GM19351 (cell line): ENCODE results near the gene RAMAC.
"Not testable (repeated sequence)": the region's sequence is repeated elsewhere in the genome, so short reads cannot be mapped to it uniquely, and the experiment has no call there.

Experiments used
- ATAC-seq: cut with Tn5 transposase; IDR thresholded peaks from one replicate; pipeline ENCODE4 v1.9.1; 2021; ENCODE audit warnings: mild to moderate bottlenecking, moderate library complexity; ENCODE audit not compliant: unreplicated experiment

RAMAC gene

GRCh38 chr15:82985688-82986441 is at the start of gene RAMAC:
RAMAC (plus strand) TSS chr15:82986210; CDS start chr15:82989019, 2,809 bp downstream.
- ATAC-seq = peak; percentile 97

DNA sequence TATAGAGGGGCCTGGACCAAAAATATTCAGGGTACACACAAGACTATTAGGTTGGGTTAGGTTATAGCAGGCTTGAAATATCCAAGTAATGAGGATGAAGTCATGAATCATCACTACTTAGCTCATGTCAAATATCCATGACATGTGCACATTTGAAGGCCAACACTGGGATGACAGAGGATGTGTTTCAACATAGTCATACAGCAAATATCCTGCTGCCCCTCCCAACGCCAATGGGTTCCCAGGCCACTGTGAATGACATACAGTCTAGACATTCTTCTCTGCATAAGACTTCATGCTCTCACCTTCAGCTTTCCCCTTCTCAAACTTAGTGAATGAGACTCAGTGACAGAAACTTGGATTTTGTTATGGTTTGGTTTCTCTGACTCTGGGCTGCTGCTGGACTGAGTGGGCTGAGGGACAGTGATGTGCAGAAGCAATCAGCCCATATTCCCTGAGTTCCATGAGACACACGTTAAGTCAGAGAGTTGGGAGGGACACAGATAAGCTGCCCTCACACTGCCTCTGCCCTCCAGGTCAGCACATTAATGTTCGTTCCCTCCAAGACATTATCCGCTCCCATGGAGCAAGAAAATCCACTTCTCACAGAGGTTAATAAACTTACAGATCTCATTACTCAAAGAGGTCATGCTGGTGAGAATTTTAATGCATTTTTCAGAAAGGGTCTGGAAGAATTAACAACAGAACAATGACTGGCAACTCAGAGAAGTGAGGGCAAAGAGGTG is 48.9 kb upstream of the RAMAC start:
- no peak for ATAC-seq

DNA sequence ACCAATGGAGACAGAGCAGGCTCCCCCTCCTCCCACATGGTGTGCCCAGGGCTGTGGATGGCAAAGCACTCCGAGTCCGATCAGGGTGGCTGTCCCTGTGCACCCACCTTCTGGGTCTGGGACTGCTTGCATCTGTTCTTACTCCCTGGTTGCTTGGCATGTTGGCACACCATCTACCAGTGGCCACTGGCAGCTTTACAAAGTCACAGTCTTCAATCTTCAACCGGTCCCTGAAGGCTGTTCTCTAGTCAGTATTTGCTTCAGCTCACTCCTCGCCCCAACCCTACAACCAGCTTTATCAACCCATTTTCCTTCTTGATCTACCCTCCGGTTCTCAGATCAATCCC is 48.3 kb upstream of the RAMAC start:
- no peak for ATAC-seq

- ATAC-seq = not testable (repeated sequence)
Observed at GRCh38 chr15:82939678-82940077, 46.3 kb upstream of the RAMAC start.

DNA sequence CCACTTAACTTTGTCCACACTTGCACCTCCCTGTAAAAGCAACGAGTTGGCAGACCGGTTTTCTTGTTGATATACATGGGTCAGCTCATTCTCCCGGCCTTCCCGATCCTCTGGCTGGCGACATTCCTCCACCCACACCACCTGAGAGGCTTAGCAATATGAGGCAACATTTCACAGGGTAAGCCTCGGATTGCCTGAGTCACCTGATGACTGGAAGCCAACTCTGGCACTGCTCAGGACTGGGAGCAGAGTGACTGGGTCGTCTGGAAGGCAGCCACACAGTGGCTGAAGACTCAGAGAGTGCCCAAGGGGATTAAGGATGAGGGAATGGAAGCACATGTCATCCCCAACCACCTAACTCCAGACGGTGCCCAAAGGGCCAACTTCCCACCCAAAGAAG is 43.3 kb upstream of the RAMAC start:
- ATAC-seq = no peak

GRCh38 chr15:82943176-82943575 is 42.8 kb upstream of the RAMAC start:
- ATAC-seq = no peak

DNA sequence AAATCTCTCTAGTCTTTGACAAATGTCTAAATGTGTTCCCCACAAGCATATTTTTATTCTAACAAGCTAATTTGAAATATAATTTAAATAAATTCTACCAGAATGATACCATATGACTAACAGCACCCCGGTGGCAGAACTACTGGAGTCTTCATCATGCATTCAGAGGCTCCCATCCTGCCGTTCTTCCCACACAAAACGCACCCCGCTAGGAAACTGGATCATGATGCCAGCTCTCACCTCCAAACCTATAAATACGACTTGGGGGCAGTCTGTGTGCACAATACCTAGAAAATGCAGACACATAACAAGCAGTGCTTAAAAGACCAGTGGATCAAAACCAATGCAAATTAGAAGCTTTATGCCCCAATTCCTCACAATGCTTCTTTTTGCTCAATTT is 42.0 kb upstream of the RAMAC start:
- ATAC-seq = no peak

DNA sequence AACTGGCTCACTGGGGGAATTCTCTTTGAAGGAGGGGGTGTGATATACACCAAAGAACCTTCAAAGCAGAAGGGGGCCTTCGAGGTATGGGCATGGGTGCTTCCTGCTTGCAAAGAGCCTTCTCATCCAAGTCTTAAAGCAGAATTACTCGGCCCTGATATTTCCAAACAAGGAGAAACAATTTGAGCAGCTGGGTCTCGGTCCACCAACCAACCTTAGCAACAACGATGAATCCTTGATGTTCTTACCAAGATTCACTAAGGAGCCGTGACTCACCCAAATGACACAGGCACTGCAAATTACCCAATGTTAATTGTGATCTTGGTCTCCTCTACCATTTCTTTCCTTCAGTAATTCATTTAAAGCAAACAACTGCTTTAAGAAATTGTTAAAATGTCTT is 41.2 kb upstream of the RAMAC start:
- ATAC-seq = no peak

DNA sequence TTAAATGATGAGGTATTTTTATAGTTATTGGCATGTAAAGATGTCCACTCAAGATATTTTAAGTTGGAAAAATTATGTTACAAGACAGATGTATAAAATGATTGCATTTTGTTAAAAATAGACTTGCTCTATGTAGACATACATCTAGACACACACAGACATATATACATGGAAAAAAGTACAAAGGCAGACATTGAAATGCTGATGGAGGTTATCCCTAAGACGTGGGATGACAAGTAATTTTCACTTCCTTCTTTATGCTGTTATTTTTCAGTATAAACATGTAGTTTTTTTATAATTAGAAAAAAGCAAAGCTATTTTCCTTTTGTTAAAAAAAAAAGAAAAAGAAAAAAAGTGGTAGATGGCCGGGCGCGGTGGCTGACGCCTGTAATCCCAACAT is 40.7 kb upstream of the RAMAC start:
- ATAC-seq = no peak

GRCh38 chr15:82946155-82946701 is 39.8 kb upstream of the RAMAC start:
- ATAC-seq = no peak

DNA sequence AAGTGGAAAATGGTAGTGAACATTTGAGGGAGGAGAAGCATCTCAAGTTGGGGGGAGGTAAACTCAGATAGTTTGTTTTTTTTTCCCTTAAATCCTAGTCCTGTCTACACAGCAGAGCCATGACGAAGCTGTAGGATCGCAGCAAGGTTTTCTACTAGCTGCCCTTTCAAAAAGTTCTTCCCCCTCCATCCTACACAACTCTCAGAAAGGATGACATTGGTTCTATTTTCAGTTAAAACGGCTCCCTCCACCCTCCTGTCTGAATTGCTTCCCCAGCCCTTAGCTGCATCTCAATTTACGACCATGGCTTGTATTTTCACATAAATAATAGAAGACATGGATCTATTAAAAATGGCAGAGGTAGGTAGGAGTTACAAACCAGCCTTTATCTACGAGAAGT is 35.7 kb upstream of the RAMAC start:
- peak; percentile 19 for ATAC-seq

- peak; percentile 76 for ATAC-seq
Observed at GRCh38 chr15:82950746-82951370, 35.2 kb upstream of the RAMAC start.

DNA sequence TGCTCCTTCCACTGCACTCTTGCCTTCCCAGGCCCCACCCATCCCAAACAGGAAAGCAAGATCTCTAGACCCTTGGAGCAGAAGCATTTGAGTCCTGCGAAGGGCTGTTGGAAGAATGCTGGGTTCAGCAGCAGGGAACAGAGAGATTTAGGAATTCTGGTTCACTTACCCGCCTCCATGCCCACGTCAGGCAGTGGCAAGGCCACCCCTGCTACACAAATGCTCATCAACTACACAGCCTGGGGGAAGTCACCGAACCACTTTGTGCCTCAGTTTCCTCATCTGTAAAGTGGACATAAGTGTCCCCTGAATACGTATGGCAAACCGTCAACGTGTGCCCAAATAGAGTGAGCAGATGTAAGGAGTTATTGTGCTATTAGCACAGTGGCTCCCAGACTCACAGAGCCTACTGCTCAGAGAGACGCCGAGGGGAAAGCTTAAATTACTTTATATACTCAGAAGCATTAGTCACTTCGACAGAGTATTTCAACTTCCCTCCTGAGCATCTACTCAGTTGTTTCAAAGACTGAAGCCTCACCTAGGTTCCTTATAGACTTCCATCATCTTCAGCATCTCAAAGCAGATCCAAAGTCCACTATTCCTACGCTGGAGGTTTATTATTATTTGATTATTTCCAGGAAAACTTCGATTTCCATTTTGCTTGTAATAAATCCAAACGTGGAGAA is 34.4 kb upstream of the RAMAC start:
- no peak for ATAC-seq

GRCh38 chr15:82952158-82953081 is 33.6 kb upstream of the RAMAC start, which contains the start of gene HOMER2:
HOMER2 (minus strand) TSS chr15:82952720; CDS start chr15:82952535, 185 bp downstream.
- no peak for ATAC-seq

DNA sequence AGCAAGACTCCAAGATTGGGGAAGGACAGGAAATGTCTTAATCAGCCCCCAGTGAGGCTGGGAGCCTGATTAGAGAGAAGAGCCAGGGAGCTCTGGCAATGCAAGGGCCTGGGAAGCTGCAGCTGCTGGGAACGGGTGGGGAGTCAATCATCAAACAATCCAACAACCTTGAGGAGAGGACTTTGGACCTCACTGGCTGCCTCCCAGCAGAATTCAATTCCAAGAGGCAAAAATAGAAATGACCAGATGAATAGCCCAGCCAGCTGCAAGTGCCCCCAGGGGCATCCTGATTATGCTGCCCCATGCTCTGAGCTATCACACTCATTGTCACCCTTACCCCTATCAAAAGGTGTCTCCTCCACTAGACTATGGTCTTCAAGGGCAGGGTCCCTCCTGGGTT is 27.4 kb upstream of the RAMAC start:
- no peak for ATAC-seq

GRCh38 chr15:82959423-82959822 is 26.6 kb upstream of the RAMAC start:
- no peak for ATAC-seq

- ATAC-seq = no peak
Observed at GRCh38 chr15:82960766-82961165, 25.2 kb upstream of the RAMAC start.

DNA sequence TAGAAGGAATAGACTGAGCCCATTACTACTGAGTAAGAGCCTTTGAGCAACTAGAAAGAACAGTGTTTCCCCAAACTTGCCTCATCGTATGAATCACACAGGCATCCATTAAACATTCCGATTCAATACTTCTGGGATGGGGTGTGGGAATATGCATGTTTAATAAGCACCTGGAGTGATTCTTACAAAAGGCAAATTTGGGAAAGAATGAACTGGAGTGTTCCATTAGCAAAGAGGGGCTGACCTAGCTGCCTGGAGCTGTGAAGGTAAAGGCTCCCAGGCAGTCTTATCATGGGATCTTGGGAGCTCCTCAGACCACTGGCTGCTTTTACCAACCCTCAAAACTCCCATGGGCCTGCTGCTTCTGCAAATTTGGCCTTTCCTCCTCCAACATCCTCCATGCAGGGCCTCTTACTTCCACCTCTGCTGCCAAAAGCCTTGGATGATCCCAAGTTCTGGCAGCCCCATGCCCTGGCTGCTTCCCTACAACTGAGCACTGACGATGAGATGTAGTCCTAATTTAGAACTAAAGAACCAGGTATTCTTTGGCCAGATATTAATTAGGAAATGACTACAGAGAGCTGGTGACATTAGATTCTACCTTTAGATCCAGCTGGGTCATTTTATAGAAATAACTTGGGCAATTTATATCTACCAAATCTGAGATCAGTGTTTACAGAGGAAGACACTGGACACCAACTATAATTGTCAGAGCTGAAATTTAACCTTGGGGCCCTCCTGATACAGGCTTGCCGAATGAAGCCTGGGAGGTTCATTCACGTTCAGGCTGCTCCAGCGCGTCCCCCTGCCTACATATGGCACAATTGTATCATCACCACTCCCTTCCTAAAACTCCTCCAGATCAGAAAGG is 22.3 kb upstream of the RAMAC start:
- no peak for ATAC-seq

- no peak for ATAC-seq
Observed at GRCh38 chr15:82964890-82965289, 21.1 kb upstream of the RAMAC start.
